Right renal pelvis (tissue), 4 donors: ENCODE measurements around the gene CD200R1. TPM values are rescaled to one million over a fixed set of nuclear protein-coding genes. Genes with fewer than 3 reads are reported as not detected.
A peak's percentile ranks its signal among the peaks of the same experiment; 100 is the strongest.

Experiments
- DNase-seq, 4 donors: peaks; one replicate each; pipeline ENCODE4 v3.0.0-alpha.2; 2013; ENCODE audit warnings: low read depth in 4 of 4, low spot score in 3 of 4, missing footprints in 1 of 4
- polyA plus RNA-seq, 4 donors: library from polyadenylated mRNA; unstranded; fragments of 120-200 nt; gene quantifications; one replicate each; pipeline ENCODE4 v1.2.1, GENCODE V29; 2013; ENCODE audit not compliant: insufficient read length in 4 of 4

Gene CD200R1, protein sequence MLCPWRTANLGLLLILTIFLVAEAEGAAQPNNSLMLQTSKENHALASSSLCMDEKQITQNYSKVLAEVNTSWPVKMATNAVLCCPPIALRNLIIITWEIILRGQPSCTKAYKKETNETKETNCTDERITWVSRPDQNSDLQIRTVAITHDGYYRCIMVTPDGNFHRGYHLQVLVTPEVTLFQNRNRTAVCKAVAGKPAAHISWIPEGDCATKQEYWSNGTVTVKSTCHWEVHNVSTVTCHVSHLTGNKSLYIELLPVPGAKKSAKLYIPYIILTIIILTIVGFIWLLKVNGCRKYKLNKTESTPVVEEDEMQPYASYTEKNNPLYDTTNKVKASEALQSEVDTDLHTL
- polyA plus RNA-seq, result 1 to 10 TPM in 3 of 4 donors, under 1 TPM in 1; 0.96 to 1.1 (median 1.0) TPM

DNA sequence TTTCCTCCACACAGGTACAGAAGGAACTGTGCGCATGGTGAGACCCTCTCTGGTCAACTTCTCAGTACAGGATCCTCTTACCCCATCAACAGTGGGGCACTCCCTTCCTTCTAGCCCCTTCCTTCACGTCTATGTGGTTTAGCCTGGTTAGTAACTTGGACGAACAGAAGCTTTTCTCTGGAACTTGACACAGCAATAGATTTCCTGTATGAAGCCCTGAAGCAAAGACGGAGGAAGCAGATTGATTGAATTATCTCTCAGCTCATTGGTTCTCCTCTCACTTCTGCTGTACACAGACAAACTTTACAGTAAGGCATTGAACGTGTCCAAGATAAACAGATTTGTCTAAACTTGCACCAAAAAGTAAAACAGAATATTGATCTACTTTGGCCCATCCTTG is at the start of gene CD200R1:
Gene CD200R1 (minus strand): TSS at position 210 of the 400 bp plus-strand sequence. CDS start 246 bp downstream, outside the sequence.
- no peak for DNase-seq

DNA sequence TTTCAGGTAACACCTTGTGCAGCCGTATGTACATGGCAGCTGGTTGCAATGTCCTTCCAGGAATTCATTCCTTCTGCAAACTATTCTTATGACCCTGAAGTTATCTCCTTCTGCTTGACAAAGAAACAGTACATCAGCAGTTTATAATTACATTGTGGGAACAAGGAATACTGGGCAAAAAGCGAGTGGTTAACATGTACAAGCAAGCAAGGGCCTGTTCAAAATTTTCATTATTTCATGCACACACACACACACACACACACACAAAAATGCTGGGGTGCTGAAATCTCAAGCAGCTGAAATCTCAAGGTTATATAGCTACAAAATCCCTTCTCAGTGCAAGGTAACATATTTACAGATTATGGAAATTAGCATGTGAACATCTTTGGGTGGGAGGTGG is 46.6 kb upstream of the CD200R1 start:
- DNase-seq, result no peak

DNA sequence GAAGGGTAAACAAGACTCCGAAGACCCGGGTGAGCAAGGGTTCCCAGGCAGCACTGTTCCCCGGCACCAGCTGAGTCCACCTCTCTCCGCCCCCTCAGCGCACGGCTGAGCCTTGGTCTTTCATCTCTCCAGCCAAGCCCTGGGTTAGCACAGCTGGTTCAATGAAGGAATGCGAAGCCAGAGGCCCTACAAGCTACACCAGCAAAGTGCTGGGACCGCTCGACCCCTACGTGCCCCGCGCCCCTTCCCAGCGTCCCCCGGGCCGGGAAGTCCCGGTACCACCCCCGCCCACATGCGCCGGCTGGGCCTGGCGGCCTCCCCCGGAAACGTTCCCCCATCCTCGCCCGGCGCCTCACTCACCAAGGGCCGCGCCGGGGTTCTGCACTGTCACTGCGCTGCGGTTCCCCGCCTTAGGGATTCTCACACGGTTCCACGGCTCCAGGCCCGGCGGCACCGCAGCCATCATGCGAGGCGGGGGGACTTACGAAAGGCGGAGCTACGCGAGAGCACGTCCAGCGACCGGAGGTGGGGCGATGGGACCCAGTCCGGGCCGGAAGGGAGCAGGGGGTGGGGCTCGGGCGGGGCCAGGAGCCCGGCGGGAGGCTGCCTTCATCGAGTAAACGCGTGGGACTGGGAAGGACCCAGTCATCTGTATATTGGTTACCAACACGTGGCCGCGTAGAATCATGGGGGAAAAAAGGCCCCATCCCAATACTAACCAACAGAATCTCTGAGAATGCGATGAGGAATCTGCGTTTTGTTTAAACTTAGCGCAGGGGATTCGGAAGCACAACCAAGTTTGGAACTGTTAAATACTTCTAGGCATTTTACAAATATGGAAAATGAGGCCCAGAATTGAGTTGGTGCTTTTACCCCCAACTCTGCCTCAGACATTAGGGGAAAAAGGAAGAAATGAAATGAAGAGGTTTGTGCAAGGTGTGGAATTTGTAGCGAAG is 44.6 kb upstream of the CD200R1 start:
- DNase-seq, result peak; percentile 84 to 87 (median 86)

DNA sequence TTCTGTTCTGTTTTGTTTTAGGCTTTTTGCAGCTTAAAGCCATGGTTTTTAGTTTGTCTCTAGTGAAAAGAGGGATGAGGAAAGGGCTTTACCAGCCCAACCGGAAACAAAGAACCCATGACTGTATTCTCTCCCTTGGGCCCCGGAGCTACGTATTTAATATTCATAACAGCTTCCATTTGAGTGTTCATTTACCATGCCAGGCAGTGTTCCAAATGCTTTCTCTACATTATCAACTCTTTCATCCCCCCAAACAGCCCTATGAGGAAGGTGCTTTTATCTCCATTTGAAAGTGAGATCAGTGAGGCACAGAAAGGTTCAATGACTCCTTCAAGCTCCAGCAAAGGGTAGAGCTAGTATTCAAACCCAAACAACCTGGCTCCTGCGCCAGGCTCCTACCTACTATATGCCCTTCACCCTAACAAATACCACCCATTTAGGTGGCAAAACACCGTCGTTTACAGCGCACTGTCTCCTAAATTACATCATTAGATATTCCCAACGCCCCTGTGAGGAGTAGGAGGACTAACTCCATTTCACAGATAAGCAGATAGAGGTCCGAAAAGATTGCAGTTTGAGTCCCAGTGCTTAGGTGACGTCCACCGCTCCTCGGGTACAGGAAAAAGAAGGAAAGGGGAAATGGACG is 43.8 kb upstream of the CD200R1 start:
- peak in 1 of 4 donors; percentile 12 for DNase-seq

DNA sequence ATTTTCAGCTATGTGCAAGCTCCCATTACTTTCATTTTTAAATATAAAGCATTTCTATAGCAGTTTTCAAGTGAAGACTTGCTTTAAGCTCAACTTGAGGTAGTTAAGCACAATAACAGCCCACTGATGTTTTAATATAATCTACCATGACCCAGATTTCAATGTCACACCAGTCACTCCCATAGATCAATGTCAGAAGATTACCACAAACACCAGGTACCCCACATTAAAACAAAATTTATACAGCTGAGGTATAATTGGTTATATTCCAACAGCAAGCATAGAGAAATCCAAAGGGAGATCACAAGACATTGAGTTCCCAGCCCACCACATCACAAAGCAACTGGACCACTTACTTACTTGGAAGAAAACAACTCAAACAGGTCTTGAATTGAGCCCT is 38.7 kb upstream of the CD200R1 start:
- no peak for DNase-seq

DNA sequence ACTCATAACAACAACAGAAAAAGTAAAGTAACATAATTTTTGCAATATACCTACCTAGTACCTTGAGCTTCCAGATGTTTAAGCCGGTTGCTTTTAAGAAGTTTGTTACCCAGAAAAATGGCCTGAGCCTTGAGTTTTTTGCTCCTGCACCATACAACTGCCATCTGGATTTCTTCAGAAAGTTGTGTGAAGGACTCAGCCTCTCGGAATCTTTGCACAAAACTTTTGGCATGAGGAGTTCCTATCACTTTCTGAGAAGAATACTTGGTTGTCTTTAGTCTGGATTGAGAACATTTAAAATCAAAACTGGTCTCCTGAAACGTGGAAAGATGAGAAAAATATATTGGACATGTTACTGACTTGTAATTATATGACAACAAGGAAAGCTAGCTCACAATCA is 33.2 kb upstream of the CD200R1 start:
- DNase-seq, result no peak

DNA sequence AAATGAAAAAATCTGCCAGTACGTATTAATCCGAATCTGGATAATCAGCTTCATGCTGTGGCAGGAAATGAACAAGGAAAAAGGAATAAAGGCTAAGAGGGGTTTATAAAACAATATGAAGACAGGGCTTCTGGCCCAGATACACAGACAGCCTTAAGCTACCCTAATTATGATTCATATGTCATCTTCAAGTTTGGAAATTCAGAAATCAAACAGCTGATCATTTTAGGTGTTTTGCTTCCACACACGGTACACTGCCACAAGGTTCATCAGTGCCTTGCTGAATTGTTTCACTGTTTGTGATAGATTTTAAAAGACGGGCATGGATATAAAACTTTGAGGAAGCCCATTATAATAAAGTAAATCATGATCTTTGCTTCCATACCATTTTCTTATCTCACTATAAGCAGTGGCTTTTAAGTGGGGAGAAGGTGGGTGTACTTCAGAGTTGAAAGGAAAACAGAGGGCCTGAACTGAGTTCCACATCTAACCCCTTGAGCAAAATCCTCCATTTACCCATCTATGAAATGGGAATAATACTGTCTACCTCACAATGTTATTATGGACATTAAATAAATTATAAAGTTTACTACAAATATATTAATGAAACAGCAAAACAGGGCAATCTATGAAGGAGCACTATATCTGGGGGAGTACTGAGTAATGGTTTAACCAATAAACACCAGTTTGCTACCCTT is 31.6 kb upstream of the CD200R1 start:
- DNase-seq, result no peak

DNA sequence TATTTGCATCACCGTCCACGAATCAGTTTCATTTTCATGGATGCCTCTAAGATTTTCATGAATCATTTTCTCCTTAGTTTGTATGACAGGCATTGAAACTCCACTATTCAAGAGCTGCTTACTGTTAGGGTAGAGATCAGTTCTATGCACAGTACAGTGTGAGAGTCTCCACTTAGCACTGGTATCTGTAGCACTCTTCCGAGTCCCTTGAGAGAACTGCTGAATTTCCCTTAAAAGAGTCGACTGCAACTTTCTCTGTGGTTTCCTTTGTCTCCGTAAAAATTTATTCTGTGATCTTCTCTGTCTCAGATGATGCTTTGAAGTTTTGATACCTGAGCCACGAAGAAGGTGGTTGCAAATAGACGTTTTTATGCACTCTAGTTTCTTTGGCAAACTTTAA is 30.7 kb upstream of the CD200R1 start:
- DNase-seq, result no peak

DNA sequence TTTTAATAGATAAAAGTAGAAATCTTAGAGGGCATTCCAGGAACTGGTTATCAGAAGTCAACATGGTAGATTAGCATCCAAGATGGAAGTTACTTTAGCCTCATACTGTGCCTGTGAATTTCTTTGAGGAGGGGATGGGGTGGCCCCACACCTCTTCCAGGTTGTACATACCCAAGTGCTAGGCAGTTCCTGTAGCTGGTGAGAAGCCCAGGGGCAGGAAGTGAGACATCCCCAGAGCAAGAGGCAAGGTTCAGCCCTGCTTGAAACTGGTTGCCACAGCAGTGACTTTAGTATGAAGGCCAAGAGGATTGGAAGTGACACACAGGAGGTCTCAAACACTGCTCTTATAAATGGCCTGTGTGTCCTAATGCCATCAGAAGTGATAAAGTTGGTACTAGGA is 27.8 kb upstream of the CD200R1 start:
- DNase-seq, result no peak

DNA sequence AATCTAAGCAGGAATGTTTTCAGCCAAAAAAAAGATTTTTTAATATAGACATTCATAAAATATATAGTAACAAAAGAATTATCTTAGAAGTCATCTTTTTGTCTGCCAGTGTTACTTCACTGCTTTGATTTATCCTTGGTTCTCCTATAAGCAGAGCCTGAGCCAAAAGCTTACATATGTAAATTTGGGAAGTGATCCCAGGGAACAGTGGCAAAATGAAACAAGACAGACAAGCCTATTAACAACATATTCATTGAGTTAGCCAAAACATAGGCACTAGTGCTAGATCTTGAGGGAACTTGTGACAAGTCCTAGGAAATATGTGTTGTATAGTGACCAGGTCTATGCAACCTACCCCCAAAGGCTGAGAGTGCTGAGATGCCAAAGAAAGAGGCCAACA is 27.1 kb upstream of the CD200R1 start:
- DNase-seq, result no peak

DNA sequence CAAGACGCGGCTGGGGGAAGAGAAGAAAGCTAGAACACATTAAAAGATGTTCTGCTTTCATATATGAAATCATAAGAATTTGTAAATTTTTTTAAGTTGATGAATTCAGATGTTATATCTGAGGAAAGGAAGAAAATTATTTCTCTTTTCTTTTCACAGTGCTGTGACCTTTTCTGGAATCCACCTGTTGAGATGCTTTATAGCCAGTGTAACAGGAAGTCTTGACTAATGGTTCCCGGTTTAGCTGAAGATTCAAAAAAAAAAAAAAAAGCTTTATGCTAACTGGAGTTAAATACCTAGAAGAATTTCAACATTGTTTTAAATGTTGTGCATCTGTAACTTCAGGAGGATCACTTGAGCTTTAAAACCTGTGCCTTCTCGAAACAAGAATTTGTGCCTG is 25.8 kb upstream of the CD200R1 start:
- DNase-seq, result no peak

DNA sequence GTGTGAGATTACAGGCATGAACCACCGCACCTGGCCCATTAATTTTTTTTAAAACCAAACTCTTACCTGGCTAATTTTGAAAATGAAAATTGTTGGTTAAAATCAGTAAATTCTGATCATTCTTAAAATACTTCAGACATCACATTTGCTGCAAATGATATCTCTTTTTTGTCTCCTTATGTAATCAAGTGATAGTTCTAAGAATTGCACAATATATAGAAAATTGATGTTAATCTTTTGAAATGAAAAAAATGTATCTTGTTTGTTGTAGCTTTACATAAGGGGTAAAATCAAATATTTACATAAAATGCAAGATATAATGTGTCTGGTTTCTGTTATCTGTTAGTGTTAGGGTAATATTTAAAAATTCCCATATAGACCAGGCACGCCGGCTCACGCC is 20.9 kb upstream of the CD200R1 start:
- no peak for DNase-seq

DNA sequence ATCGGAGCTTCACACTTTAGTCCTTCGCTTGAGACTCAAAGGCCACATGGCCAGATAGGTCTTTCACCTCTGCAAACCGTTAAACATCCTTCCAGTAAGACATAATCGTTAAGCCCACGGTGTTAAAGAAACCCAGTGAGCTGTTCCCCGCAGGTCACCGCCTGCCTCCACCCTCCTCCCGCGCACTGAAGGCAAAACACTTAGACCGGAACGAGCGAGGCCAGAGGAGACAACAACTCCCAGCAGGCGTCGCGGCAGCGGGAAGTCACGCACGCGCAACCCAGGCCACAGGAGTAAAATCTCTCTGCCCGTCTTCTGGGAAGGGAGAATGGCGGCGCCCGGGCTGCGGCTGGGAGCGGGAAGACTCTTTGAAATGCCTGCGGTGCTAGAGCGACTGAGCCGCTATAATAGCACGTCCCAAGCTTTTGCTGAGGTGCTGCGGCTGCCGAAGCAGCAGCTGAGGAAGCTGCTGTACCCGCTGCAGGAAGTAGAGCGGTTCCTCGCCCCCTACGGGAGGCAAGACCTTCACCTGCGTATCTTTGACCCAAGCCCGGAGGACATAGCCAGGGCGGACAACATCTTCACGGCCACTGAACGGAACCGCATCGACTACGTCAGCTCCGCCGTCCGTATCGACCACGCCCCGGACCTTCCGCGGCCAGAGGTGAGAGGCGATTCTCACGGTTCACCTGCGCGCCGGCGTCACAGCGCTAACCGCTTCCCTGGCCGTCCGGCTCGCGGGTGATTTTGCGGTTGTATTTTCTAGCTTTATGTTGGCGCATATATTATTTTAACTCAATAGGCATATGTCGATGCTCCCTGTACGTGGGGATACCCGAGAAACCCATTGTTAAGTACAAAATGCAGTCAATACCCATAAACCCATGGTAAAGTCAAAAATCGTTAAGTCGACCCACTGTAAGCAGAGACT is 16.0 kb upstream of the CD200R1 start, which contains the start of gene GTPBP8:
Gene GTPBP8 (plus strand): TSS at position 313 of the 931 bp plus-strand sequence. CDS start 16 bp downstream, at position 329.
- DNase-seq, result peak; percentile 74 to 87 (median 84)

DNA sequence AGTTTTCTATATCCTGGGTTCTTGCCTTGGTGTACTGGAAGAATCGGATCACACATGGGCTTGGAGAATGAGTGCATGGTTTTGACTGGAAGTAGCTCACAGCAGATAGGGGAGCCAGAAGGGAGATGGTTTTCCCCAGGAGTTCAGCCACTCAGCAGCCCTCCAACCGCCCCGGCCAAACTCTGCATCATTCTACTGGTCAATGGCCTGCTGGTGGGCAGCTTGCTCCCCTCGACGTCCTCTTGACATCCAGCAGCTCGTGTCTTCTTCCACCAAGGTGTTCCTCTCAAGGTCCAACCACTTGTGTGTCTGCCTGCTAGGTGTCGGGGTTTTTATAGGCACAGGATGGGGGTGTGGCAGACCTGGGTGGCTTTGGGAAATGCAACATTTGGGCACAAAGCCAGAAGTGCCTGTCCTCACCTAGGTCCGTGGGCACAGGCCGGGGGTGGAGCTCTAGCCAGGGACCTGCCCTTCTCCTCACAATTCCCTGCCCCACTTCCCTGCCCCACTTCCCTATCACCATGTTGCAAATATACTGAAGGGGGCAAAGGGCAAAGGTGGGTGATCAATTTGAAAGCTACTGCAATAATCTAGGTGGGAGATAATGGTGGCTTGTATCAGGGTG is 12.9 kb upstream of the CD200R1 start:
- DNase-seq, result no peak

DNA sequence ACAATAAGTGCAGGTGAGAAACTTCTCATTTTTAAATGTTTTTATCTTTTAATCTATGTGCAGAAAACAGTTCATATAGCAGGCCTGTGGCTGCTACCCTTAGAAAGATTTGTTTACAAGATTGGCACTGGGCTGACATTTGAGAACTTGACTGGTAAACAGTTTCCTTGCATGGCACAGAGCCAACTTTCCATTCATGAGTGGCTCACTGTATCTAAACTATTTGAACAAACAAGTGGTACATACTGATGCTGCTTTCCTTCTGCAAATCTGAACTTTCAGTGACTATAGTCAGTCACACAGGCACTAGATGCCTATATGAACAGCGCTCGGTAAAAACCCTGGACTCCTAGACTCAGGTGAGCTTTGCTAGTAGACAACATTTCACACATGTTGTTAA is 9.6 kb upstream of the CD200R1 start:
- peak in 1 of 4 donors; percentile 10 for DNase-seq

DNA sequence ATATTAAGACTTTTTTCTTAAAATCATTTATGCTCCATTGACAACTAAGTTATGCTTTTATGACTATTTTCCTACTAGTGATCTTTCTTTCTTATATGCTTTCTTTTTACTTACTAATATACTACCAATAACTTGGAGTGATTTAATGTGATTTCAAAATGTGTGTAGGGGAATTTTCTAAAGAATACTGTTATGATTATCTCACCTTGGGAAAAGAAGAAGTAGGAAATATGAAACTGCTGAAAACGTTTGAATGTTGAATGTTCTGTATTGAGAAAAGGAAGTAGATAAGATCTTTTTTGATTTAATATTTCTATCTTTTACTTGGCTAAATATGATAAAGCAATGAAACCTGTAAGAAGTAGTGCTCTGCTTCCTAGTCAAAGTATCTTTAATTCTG is 7.8 kb upstream of the CD200R1 start:
- DNase-seq, result no peak

DNA sequence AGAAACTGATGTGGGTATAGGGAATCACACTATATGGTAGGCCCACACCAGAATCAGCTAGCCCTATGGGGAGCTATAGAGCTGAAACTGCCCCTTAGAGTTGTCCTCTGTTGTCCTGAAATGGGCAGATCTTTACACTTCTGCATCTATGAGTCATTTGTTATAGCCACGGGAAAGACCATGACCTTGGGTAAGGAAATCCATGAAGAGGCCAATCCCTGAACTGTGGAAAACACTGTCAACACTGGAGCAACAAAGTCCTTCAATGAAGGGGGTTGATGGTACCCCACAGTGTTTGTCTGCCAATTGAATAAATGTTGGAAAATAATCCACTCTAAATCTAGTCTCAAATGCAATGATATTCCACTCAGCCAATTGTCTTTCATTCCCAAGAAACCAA is 5.2 kb upstream of the CD200R1 start:
- no peak for DNase-seq

DNA sequence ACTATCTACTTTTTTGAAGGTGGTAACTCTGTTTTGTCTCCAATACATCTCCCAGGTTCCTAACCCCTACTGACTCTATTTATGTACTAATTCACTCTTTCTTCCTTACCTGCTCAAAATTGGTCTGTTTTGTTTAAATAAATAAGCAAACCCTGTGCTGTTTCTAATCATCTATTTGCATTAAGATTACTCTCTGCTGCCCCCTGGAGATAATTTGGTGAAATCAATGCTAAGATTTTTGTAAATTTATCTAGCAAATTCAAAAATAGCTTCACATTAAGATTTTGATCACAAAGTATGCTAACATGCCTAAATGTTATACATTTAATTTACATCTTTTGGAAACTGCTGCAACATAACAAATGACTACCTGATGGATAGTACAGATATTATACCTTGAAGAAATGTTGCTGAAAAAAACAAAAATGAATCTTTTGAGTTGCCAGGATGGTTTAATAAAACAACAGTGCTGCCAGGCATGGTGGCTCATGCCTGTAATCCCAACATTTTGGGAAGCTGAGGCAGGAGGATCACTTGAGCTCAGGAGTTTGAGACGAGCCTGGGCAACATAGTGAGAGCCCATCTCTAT is 4.4 kb upstream of the CD200R1 start:
- DNase-seq, result peak in 1 of 4 donors; percentile 20
